OCI-LY3 (cell line): ENCODE results near the gene RESP18.

Experiments used
- H2AFZ ChIP-seq: fragments of 200-600, 300-600 bp; shearing (Covaris generic); 2 replicates; pipeline ENCODE4 v1.6.0; 2014; ENCODE audit warnings: antibody characterized with exemption, low read depth, low read length
- H3K27ac ChIP-seq: fragments of 200-600, 300-600 bp; sonication (generic); 2 replicates; pipeline ENCODE4 v1.5.1; 2014; ENCODE audit warnings: mild to moderate bottlenecking, low read length, moderate library complexity, mixed read lengths
- H3K27me3 ChIP-seq: fragments of 200-600, 300-600 bp; sonication (generic); 2 replicates; pipeline ENCODE4 v1.6.1; 2014; ENCODE audit warnings: low read depth, low read length, mixed read lengths
- H3K36me3 ChIP-seq: fragments of 200-600, 300-600 bp; sonication (generic); replicated peaks from 2 replicates; pipeline ENCODE3; 2014; ENCODE audit warnings: low read depth, low read length, mixed read lengths
- H3K4me1 ChIP-seq: fragments of 300-600, 200-600 bp; sonication (generic); 2 replicates; pipeline ENCODE4 v1.6.1; 2014; ENCODE audit warnings: low read length, mixed read lengths
- H3K4me2 ChIP-seq: fragments of 200-600, 300-600 bp; sonication (generic); 2 replicates; pipeline ENCODE4 v1.6.1; 2014; ENCODE audit warnings: low read length, mixed read lengths
- H3K4me3 ChIP-seq: fragments of 300-600, 200-600 bp; sonication (generic); 2 replicates; pipeline ENCODE4 v1.5.1; 2014; ENCODE audit warnings: antibody characterized with exemption, mild to moderate bottlenecking, low read length, moderate library complexity
- H3K79me2 ChIP-seq: fragments of 300-600, 200-600 bp; shearing (Covaris generic); 2 replicates; pipeline ENCODE4 v1.6.1; 2014; ENCODE audit warnings: mild to moderate bottlenecking, low read length, mixed read lengths
- H3K9ac ChIP-seq: fragments of 300-600, 200-600 bp; shearing (Covaris generic); 2 replicates; pipeline ENCODE4 v1.6.0; 2014; ENCODE audit warnings: mild to moderate bottlenecking, low read length, moderate library complexity
- H3K9me3 ChIP-seq: fragments of 200-600, 300-600 bp; shearing (Covaris generic); 2 replicates; pipeline ENCODE4 v1.6.1; 2014; ENCODE audit warnings: low read length, mixed read lengths; ENCODE audit not compliant: insufficient read depth
- H4K20me1 ChIP-seq: fragments of 200-600, 300-600 bp; sonication (generic); 2 replicates; pipeline ENCODE4 v1.6.1; 2016; ENCODE audit warnings: low read length, mixed read lengths; ENCODE audit not compliant: insufficient read depth
- EZH2phosphoT487 ChIP-seq: fragments of 200-600 bp; shearing (Covaris generic); IDR thresholded peaks from 2 replicates; pipeline ENCODE4 v1.6.1; 2018; ENCODE audit warnings: antibody characterized with exemption, mixed run types, low read depth
- TF ChIP-seq, protein P1 (sequence below): fragments of 200-600, 300-600 bp; sonication (generic); IDR thresholded peaks from 2 replicates; pipeline ENCODE4 v1.5.1; 2014; ENCODE audit warnings: antibody characterized with exemption, low read length, low read depth

Gene RESP18

DNA sequence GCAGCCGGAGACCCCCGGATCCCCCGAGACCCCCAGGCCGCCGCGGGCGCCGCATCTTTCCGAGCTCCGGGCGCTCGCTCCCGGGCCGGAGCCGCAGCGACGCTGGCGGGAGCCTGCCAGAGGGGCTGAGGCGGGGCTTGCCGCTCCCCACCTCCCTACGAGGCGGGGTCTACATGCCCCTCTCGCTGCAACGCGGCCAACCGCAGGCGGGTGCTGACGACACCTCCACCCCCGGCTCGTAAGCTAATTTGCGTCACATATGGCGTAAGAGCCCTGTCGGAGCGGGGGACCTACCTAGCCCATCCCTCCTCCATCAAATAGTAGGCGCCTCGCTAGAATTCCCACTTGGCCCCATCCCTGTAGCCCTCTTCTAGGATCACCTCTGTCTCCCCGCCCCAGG lies 23.3 kb downstream of the RESP18 start, which contains the start of gene PTPRN:
PTPRN (minus strand) TSS at position 124 of the 400 bp plus-strand sequence; CDS start at position 55, 69 bp downstream.
- no peaks in the 10 kb centered on the region for H3K79me2 ChIP-seq
- no peaks in the 10 kb centered on the region for H4K20me1 ChIP-seq
- H3K9me3 ChIP-seq, result no peaks in the 10 kb centered on the region
- TF ChIP-seq, protein P1, sequence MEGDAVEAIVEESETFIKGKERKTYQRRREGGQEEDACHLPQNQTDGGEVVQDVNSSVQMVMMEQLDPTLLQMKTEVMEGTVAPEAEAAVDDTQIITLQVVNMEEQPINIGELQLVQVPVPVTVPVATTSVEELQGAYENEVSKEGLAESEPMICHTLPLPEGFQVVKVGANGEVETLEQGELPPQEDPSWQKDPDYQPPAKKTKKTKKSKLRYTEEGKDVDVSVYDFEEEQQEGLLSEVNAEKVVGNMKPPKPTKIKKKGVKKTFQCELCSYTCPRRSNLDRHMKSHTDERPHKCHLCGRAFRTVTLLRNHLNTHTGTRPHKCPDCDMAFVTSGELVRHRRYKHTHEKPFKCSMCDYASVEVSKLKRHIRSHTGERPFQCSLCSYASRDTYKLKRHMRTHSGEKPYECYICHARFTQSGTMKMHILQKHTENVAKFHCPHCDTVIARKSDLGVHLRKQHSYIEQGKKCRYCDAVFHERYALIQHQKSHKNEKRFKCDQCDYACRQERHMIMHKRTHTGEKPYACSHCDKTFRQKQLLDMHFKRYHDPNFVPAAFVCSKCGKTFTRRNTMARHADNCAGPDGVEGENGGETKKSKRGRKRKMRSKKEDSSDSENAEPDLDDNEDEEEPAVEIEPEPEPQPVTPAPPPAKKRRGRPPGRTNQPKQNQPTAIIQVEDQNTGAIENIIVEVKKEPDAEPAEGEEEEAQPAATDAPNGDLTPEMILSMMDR, result no peak
- no peak for TF ChIP-seq EZH2phosphoT487
- no peaks in the 10 kb centered on the region for H3K36me3 ChIP-seq
- no peak within 1 kb of the TSS for H3K4me2 ChIP-seq
- peaks cover 28% of the 10 kb centered on the region for H3K27me3 ChIP-seq
- H3K4me1 ChIP-seq, result peaks cover 28% of the 10 kb centered on the region
- H2AFZ ChIP-seq, result no peak within 1 kb of the TSS
- no peak within 1 kb of the TSS for H3K27ac ChIP-seq
- no peak within 1 kb of the TSS for H3K4me3 ChIP-seq
- no peak within 1 kb of the TSS for H3K9ac ChIP-seq

DNA sequence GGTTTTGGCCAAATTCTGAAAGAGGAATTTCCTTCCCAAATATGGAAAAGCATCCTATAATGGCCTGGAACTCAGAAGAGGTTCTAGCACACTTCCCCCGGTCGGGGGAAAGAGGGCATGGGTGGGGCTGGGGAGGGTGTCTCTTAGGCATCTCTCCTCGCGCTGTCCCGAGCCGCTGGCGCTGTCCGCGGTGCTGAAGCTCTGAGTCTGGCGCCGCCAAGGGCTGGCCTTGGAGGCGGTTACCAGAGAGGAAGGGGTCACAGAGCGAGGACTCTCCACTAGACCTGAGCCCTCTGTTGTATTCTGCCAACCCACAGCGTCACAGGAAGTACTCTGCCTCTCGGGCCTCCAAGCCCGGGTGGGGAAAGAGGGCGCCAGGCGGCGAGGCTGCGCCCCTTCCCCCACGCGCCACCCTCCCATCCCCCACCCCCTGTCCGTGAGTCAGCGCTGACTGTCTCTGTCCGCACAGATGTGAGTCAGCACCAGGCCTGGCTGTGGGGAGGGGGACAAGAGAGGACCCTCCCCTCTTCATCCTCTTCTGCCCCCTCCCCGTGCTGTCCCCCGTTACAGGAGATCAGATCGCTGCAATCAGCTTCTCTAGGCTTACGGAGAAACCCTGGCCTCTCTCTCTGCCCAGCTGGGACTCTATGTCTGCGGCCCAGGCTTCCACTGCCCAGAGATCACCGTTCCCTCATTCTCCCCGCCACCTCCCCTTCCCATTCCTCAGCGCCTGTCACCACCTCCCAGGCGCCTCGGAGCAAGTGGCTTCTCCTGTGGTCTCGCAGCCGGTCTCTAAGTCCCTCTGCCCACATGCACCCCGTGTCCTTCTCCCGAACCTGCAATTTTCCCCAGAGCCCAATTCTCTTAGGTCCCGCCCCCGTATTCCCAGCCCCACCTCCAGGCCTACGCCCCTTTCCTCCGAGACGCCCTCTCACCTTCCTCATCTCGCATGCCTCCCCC lies 24.1 kb downstream of the RESP18 start:
- no peak overlapping the region for H2AFZ ChIP-seq
- H3K79me2 ChIP-seq, result no peaks in the 10 kb centered on the region
- H3K27ac ChIP-seq, result no peak overlapping the region
- H3K27me3 ChIP-seq, result peaks cover 37% of the 10 kb centered on the region
- H4K20me1 ChIP-seq, result no peaks in the 10 kb centered on the region
- no peak overlapping the region for H3K4me3 ChIP-seq
- H3K4me1 ChIP-seq, result peaks cover 24% of the 10 kb centered on the region
- H3K9me3 ChIP-seq, result no peaks in the 10 kb centered on the region
- H3K9ac ChIP-seq, result no peak overlapping the region
- no peaks in the 10 kb centered on the region for H3K36me3 ChIP-seq
- no peak overlapping the region for H3K4me2 ChIP-seq
- no peak for TF ChIP-seq EZH2phosphoT487
- TF ChIP-seq, protein P1, result no peak

DNA sequence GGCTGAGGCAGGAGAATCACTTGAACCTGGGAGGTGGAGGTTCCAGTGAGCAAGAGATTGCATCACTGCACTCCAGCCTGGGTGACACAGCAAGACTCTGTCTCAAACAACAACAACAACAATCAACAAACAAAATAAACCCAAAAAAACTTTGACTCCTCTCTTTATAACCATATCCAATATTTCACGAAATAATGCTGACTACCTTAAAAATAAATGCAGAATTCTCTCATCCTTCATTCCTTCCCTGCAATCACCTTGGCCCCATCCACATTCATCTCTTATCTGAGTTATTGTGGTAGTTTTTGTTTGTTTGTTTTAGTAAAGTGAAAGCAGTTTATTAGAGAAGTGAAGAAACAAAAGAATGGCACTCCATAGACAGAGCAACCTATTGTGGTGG lies 26.5 kb downstream of the RESP18 start:
- H2AFZ ChIP-seq, result no peak overlapping the region
- no peak overlapping the region for H3K4me2 ChIP-seq
- no peak for TF ChIP-seq EZH2phosphoT487
- TF ChIP-seq, protein P1, result no peak
- no peaks in the 10 kb centered on the region for H4K20me1 ChIP-seq
- no peaks in the 10 kb centered on the region for H3K36me3 ChIP-seq
- no peak overlapping the region for H3K27ac ChIP-seq
- peaks cover 61% of the 10 kb centered on the region for H3K27me3 ChIP-seq
- no peak overlapping the region for H3K4me3 ChIP-seq
- peaks cover 9% of the 10 kb centered on the region for H3K4me1 ChIP-seq
- H3K9me3 ChIP-seq, result no peaks in the 10 kb centered on the region
- no peak overlapping the region for H3K9ac ChIP-seq
- no peaks in the 10 kb centered on the region for H3K79me2 ChIP-seq

DNA sequence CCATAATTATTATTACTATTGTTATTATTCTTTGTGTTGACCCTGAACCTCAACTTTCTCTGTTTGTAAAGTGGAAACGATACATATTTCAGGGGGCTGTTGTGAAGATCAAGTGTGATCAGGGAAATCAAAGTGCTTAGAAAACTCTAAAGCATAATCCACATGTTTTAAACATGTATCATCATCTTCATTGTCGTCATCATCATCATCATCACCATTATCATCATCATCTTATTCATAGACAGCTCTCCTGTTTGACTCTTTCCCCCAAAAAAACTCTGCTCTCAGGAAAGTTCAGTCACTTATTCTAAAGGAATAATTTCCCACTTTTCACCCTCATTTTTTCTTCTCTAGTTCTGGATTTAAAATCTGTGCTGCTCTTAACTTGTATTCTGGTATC lies 28.3 kb downstream of the RESP18 start:
- H4K20me1 ChIP-seq, result no peaks in the 10 kb centered on the region
- no peak overlapping the region for H3K9ac ChIP-seq
- TF ChIP-seq EZH2phosphoT487, result no peak
- TF ChIP-seq, protein P1, result no peak
- H3K4me1 ChIP-seq, result no peaks in the 10 kb centered on the region; the same call in 1 of the 2 replicates
- peaks cover 79% of the 10 kb centered on the region for H3K27me3 ChIP-seq
- no peaks in the 10 kb centered on the region for H3K9me3 ChIP-seq
- no peak overlapping the region for H3K4me3 ChIP-seq
- H3K27ac ChIP-seq, result no peak overlapping the region
- no peak overlapping the region for H2AFZ ChIP-seq
- H3K4me2 ChIP-seq, result no peak overlapping the region
- H3K79me2 ChIP-seq, result no peaks in the 10 kb centered on the region
- no peaks in the 10 kb centered on the region for H3K36me3 ChIP-seq
